Endothelial cell (in vitro differentiated cells): ENCODE measurements around the gene USP53. TPM values are rescaled to one million over a fixed set of nuclear protein-coding genes. Genes with fewer than 3 reads are reported as not detected.

Experiments
- DNase-seq: peaks from one replicate; pipeline ENCODE4 v3.0.0; 2021; ENCODE audit warnings: low spot score
- H3K27ac Mint-ChIP-seq: one replicate; pipeline ENCODE4 v1.8.0; 2021; ENCODE audit warnings: mixed read lengths, inconsistent platforms; ENCODE audit not compliant: unreplicated experiment
- H3K27me3 Mint-ChIP-seq: one replicate; pipeline ENCODE4 v1.8.0; 2021; ENCODE audit warnings: mild to moderate bottlenecking, moderate library complexity, mixed read lengths, inconsistent platforms; ENCODE audit not compliant: unreplicated experiment
- H3K36me3 Mint-ChIP-seq: one replicate; pipeline ENCODE4 v1.8.0; 2021; ENCODE audit warnings: mild to moderate bottlenecking, low read depth, mixed read lengths, inconsistent platforms; ENCODE audit not compliant: unreplicated experiment
- H3K4me1 Mint-ChIP-seq: one replicate; pipeline ENCODE4 v1.8.0; 2021; ENCODE audit warnings: mild to moderate bottlenecking, mixed read lengths, inconsistent platforms; ENCODE audit not compliant: unreplicated experiment
- H3K4me3 Mint-ChIP-seq: one replicate; pipeline ENCODE4 v1.8.0; 2021; ENCODE audit warnings: mild to moderate bottlenecking, mixed read lengths, inconsistent platforms; ENCODE audit not compliant: unreplicated experiment
- H3K9me3 Mint-ChIP-seq: one replicate; pipeline ENCODE4 v1.8.0; 2021; ENCODE audit warnings: mixed read lengths, inconsistent platforms; ENCODE audit not compliant: unreplicated experiment
- total RNA-seq: library from RNA; stranded (reverse); fragmentation: NEBNext Ultra II Directional; extraction: Animal tissue kit (Norgen Biotek cat#: 25700); gene quantifications from one replicate; pipeline ENCODE4 v1.2.1, GENCODE V29; 2021; ENCODE audit not compliant: unreplicated experiment
- TF ChIP-seq, protein P1 (sequence below): fragments of 200-600 bp; sonication (generic); IDR thresholded peaks from one replicate; pipeline ENCODE4 v1.5.0; 2021; ENCODE audit warnings: antibody characterized with exemption; ENCODE audit not compliant: unreplicated experiment

The USP53 gene
- total RNA-seq, 1 donor from 2014 or later: 18.5 TPM

GRCh38 chr4:119260528-119260927, 48.0 kb downstream of the USP53 start:
- H3K27me3 Mint-ChIP-seq: peaks cover under 1% of the 10 kb centered on the region
- H3K4me3 Mint-ChIP-seq: no peak overlapping the region
- H3K4me1 Mint-ChIP-seq: no peaks in the 10 kb centered on the region
- TF ChIP-seq, protein P1, sequence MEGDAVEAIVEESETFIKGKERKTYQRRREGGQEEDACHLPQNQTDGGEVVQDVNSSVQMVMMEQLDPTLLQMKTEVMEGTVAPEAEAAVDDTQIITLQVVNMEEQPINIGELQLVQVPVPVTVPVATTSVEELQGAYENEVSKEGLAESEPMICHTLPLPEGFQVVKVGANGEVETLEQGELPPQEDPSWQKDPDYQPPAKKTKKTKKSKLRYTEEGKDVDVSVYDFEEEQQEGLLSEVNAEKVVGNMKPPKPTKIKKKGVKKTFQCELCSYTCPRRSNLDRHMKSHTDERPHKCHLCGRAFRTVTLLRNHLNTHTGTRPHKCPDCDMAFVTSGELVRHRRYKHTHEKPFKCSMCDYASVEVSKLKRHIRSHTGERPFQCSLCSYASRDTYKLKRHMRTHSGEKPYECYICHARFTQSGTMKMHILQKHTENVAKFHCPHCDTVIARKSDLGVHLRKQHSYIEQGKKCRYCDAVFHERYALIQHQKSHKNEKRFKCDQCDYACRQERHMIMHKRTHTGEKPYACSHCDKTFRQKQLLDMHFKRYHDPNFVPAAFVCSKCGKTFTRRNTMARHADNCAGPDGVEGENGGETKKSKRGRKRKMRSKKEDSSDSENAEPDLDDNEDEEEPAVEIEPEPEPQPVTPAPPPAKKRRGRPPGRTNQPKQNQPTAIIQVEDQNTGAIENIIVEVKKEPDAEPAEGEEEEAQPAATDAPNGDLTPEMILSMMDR: no peak
- no peak overlapping the region for H3K27ac Mint-ChIP-seq
- DNase-seq: no peak
- no peaks in the 10 kb centered on the region for H3K9me3 Mint-ChIP-seq
- H3K36me3 Mint-ChIP-seq: peaks cover 5% of the 10 kb centered on the region

DNA sequence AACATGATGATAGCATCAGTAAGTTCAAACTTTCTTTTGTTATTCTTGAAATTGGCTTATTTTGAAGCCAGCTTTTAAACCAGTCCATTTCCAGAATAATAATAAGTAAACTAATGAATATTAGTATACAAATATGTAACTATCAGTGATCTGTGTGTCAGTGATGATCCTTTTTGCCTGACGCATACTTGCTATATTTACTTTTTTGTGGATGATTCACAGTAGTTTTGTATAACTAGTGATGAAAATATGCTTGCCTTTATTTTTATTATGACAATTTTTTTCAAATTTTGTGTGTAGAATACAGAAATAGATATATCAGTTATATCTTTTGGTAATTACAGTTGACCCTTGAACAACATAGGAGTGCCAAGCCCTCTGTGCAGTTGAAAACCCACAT, 49.5 kb downstream of the USP53 start:
- Mint-ChIP-seq H3K4me1 (no peaks in the 10 kb centered on the region), H3K4me3 (no peak overlapping the region), H3K27me3 (no peaks in the 10 kb centered on the region), H3K9me3 (no peaks in the 10 kb centered on the region), H3K27ac (no peak overlapping the region), H3K36me3 (peaks cover 12% of the 10 kb centered on the region)
- TF ChIP-seq, protein P1: no peak
- no peak for DNase-seq

DNA sequence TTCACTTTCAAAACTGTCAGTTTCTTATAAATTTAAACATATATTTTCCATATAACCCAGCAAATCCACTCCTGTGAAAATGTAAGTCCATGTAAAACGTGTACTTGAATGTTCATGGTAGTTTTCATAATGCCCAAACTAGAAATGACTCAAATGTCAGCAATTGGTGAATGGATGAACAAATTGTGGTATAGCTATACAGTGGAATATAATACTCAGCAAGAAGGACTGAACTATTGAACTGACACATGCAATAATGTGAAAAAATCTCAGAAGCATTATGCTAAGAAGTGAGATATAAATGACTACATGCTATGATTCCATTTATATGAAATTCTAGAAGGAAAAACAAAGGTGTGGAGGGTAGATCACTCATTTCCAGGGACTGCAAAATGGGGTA, 52.2 kb downstream of the USP53 start:
- Mint-ChIP-seq H3K4me3 (no peak overlapping the region), H3K4me1 (no peaks in the 10 kb centered on the region), H3K9me3 (no peaks in the 10 kb centered on the region), H3K27ac (peak overlapping the region; percentile 27), H3K27me3 (no peaks in the 10 kb centered on the region), H3K36me3 (peaks cover 7% of the 10 kb centered on the region)
- no peak for DNase-seq
- TF ChIP-seq, protein P1: no peak

- H3K36me3 Mint-ChIP-seq: peaks cover 7% of the 10 kb centered on the region
- H3K9me3 Mint-ChIP-seq: no peaks in the 10 kb centered on the region
- DNase-seq: no peak
- H3K27ac Mint-ChIP-seq: no peak overlapping the region
- H3K4me3 Mint-ChIP-seq: no peak overlapping the region
- peaks cover under 1% of the 10 kb centered on the region for H3K4me1 Mint-ChIP-seq
- no peaks in the 10 kb centered on the region for H3K27me3 Mint-ChIP-seq
- TF ChIP-seq, protein P1: no peak
Observed at GRCh38 chr4:119266153-119266552, 53.6 kb downstream of the USP53 start.

DNA sequence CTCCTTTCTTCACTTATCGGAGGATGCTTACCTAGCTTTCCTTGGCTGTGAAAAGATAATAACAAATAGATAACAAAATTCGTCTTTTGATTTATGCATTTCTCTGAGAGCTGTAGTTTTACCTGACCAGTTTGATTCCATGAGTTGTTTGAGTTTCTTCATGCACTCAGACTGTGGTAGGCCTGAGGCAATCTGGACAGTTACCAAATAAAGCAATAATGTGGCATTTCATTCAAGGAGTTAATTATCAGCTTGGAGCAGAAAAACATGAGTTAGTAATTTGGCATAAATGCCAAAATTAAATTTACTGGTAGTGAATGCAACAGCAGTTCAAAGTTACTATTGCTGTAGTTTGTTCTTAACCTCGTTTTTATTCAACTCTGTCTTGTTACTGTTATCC, 56.0 kb downstream of the USP53 start:
- Mint-ChIP-seq H3K36me3 (peaks cover 15% of the 10 kb centered on the region), H3K27me3 (peaks cover 1% of the 10 kb centered on the region), H3K9me3 (no peaks in the 10 kb centered on the region), H3K27ac (no peak overlapping the region), H3K4me3 (no peak overlapping the region), H3K4me1 (peaks cover 7% of the 10 kb centered on the region)
- TF ChIP-seq, protein P1: no peak
- DNase-seq: no peak
